Trophoblast cell (in vitro differentiated cells and primary cell): ENCODE data around the gene FNDC1.

Experiments used
- DNase-seq, 2 donors: peaks; one replicate each; pipeline ENCODE4 v3.0.0-alpha.2; 2016
- H2AFZ ChIP-seq: 2 replicates; pipeline ENCODE4 v1.6.1; 2013; ENCODE audit warnings: low read length, moderate library complexity, mild to moderate bottlenecking; ENCODE audit not compliant: insufficient read depth, poor library complexity
- H2AK5ac ChIP-seq: 2 replicates; pipeline ENCODE4 v1.6.1; 2013; ENCODE audit warnings: mild to moderate bottlenecking, low read length
- H2BK120ac ChIP-seq: 2 replicates; pipeline ENCODE4 v1.6.1; 2013; ENCODE audit warnings: low read length, mild to moderate bottlenecking, moderate library complexity; ENCODE audit not compliant: insufficient read depth, poor library complexity
- H2BK12ac ChIP-seq: 2 replicates; pipeline ENCODE4 v1.6.1; 2013; ENCODE audit warnings: mild to moderate bottlenecking, low read length, moderate library complexity
- H2BK5ac ChIP-seq: 2 replicates; pipeline ENCODE4 v1.6.1; 2013; ENCODE audit warnings: low read length, low read depth, moderate library complexity, mild to moderate bottlenecking; ENCODE audit not compliant: poor library complexity
- H3K14ac ChIP-seq: 2 replicates; pipeline ENCODE4 v1.6.1; 2013; ENCODE audit warnings: mild to moderate bottlenecking, low read length
- H3K18ac ChIP-seq: 2 replicates; pipeline ENCODE4 v1.6.1; 2013; ENCODE audit warnings: mild to moderate bottlenecking, low read length
- H3K23ac ChIP-seq: 2 replicates; pipeline ENCODE4 v1.6.1; 2013; ENCODE audit warnings: low read length
- H3K27ac ChIP-seq: 2 replicates; pipeline ENCODE4 v1.5.1; 2013; ENCODE audit warnings: low read depth, mild to moderate bottlenecking, inconsistent platforms, low read length, moderate library complexity
- H3K27me3 ChIP-seq: 2 replicates; pipeline ENCODE4 v1.6.1; 2013; ENCODE audit warnings: inconsistent platforms, mild to moderate bottlenecking, low read length, moderate library complexity; ENCODE audit not compliant: insufficient read depth
- H3K36me3 ChIP-seq, 2 experiments: 1 replicate in 1 of 2; 2 replicates in 1 of 2; pipeline ENCODE4 v1.6.1; 2013; ENCODE audit warnings: low read length in 2 of 2, mild to moderate bottlenecking in 2 of 2, moderate library complexity in 1 of 2; ENCODE audit not compliant: insufficient read depth in 2 of 2, control insufficient read depth in 1 of 2
- H3K4ac ChIP-seq: 2 replicates; pipeline ENCODE4 v1.6.1; 2013; ENCODE audit warnings: low read depth, mild to moderate bottlenecking, low read length, moderate library complexity
- H3K4me1 ChIP-seq, 2 experiments: 1 replicate in 1 of 2; 2 replicates in 1 of 2; pipeline ENCODE4 v1.6.1; 2013; ENCODE audit warnings: low read length in 2 of 2, mild to moderate bottlenecking in 2 of 2, moderate library complexity in 1 of 2; ENCODE audit not compliant: insufficient read depth in 2 of 2, control insufficient read depth in 1 of 2
- H3K4me2 ChIP-seq: 2 replicates; pipeline ENCODE4 v1.6.1; 2013; ENCODE audit warnings: inconsistent platforms, mild to moderate bottlenecking, low read length, moderate library complexity
- H3K4me3 ChIP-seq: 2 replicates; pipeline ENCODE4 v1.5.1; 2013; ENCODE audit warnings: mild to moderate bottlenecking, low read depth, low read length, inconsistent platforms
- H3K79me1 ChIP-seq: one replicate; pipeline ENCODE4 v1.6.1; 2013; ENCODE audit warnings: low read length
- H3K79me2 ChIP-seq: 2 replicates; pipeline ENCODE4 v1.6.1; 2013; ENCODE audit warnings: low read length, mild to moderate bottlenecking; ENCODE audit not compliant: control insufficient read depth, insufficient read depth, poor library complexity
- H3K9ac ChIP-seq: 2 replicates; pipeline ENCODE4 v1.6.1; 2013; ENCODE audit warnings: mild to moderate bottlenecking, low read length
- H3K9me3 ChIP-seq: 2 replicates; pipeline ENCODE4 v1.6.1; 2013; ENCODE audit warnings: low read depth, mild to moderate bottlenecking, control low read depth, inconsistent platforms, low read length; ENCODE audit not compliant: insufficient read depth
- H4K12ac ChIP-seq: 2 replicates; pipeline ENCODE4 v1.6.1; 2013; ENCODE audit warnings: low read depth, mild to moderate bottlenecking, low read length, moderate library complexity
- H4K8ac ChIP-seq: 2 replicates; pipeline ENCODE4 v1.6.1; 2013; ENCODE audit warnings: low read depth, mild to moderate bottlenecking, low read length, moderate library complexity
- H4K91ac ChIP-seq: one replicate; pipeline ENCODE4 v1.6.1; 2013; ENCODE audit warnings: low read depth, mild to moderate bottlenecking, low read length, moderate library complexity
- WGBS: extraction: QIAGEN DNeasy Blood & Tissue Kit; methylation state at CpG from one replicate; pipeline ENCODE4 v1.1.7; 2013; ENCODE audit warnings: missing lambda C conversion rate; ENCODE audit not compliant: insufficient read length, insufficient coverage; ENCODE audit errors: extremely low coverage; 5-methylcytosine and 5-hydroxymethylcytosine counted together

FNDC1 gene

DNA sequence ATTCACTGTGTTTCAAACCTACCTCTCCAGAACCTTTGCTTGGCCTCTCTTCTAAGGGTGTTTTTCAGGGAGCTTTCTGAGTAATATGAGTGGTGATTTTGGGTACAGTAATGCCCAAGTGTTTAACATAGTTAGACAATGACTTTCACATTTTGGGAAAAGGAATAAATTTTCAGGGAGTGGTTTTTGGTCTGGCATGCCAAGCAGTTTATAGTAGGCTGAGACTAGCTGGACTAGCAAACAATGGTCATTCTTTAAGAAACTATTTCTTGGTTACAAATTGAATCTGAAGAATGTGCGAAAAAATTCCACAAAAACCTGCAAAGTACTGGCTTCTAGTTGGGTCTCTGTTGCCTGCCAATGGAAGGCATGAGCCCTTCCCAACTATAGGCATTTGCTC is 15.4 kb downstream of the FNDC1 start:
- H2BK12ac ChIP-seq: no peak overlapping the region
- no peak overlapping the region for H4K8ac ChIP-seq
- no peaks in the 10 kb centered on the region for H3K79me1 ChIP-seq
- peak in 1 of 2 donors; percentile 73 for DNase-seq
- no peak overlapping the region for H2AK5ac ChIP-seq
- H3K9ac ChIP-seq: no peak overlapping the region
- H3K4ac ChIP-seq: no peak overlapping the region
- no peak overlapping the region for H2AFZ ChIP-seq
- H2BK120ac ChIP-seq: no peak overlapping the region
- no peaks in the 10 kb centered on the region for H3K27me3 ChIP-seq
- no peak overlapping the region for H3K27ac ChIP-seq
- H3K79me2 ChIP-seq: no peaks in the 10 kb centered on the region
- H3K4me3 ChIP-seq: no peak overlapping the region
- H3K9me3 ChIP-seq: peaks cover 1% of the 10 kb centered on the region
- H3K14ac ChIP-seq: no peak overlapping the region
- no peak overlapping the region for H4K12ac ChIP-seq
- H3K23ac ChIP-seq: no peak overlapping the region
- no peak overlapping the region for H4K91ac ChIP-seq
- no peak overlapping the region for H2BK5ac ChIP-seq
- WGBS: no CpG with 5 or more reads among the region's 1 CpG
- H3K36me3 ChIP-seq: no peaks in the 10 kb centered on the region
- no peak overlapping the region for H3K4me2 ChIP-seq
- no peak overlapping the region for H3K18ac ChIP-seq
- H3K4me1 ChIP-seq: no peaks in the 10 kb centered on the region

DNA sequence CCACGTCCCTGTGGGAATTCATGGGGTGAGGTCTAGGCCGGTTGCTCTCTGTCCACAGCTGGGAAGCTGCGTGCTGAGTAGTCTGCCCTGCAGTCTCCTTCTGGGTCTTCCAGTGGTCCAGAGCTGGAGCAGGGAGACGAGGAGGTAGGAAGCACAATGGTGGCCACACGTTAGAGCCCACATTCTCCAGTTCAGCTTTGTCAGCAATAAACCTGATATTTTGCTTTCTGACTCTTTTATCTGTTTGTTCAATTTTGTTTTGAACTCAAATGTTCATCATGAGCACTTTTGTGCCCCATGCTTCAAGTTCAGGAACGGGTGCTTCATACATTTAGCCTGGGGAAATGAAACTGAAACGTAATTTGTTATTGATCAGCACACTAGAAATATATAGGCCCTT is 21.3 kb downstream of the FNDC1 start:
- Histone ChIP-seq H3K27ac (no peak overlapping the region), H4K91ac (no peak overlapping the region), H4K12ac (no peak overlapping the region), H3K4me3 (no peak overlapping the region), H3K79me2 (no peaks in the 10 kb centered on the region), H3K4me2 (no peak overlapping the region), H2AFZ (no peak overlapping the region), H3K9ac (no peak overlapping the region), H4K8ac (no peak overlapping the region), H2BK5ac (no peak overlapping the region), H2BK120ac (no peak overlapping the region), H3K18ac (no peak overlapping the region), H3K27me3 (no peaks in the 10 kb centered on the region), H3K79me1 (no peaks in the 10 kb centered on the region), H3K4ac (no peak overlapping the region), H2AK5ac (no peak overlapping the region), H3K9me3 (no peaks in the 10 kb centered on the region), H3K23ac (no peak overlapping the region), H3K36me3 (no peaks in the 10 kb centered on the region), H3K4me1 (no peaks in the 10 kb centered on the region), H3K14ac (no peak overlapping the region), H2BK12ac (no peak overlapping the region)
- no CpG with 5 or more reads among the region's 7 CpGs for WGBS
- no peak for DNase-seq

DNA sequence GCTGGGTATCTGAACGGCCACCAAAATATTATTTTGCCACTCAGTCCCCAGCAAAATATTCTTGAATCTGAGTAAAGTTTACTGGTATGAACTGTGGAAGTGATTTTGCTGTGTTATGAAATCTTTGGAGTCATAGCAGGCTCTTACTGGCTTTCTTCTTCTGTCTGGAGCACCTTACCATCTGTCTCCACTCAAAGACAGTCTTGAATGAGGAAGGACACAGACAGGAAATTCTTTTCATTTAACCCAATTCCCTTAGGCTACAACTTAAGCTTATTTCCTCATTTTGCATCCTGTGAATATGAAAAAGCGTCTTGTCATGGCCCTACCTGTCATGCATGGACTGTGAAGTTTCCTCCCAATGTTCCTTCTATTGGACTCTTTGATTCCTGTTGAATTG is 24.7 kb downstream of the FNDC1 start:
- Histone ChIP-seq H3K9ac (no peak overlapping the region), H3K4me1 (no peaks in the 10 kb centered on the region), H2AK5ac (no peak overlapping the region), H2BK5ac (no peak overlapping the region), H3K27me3 (no peaks in the 10 kb centered on the region), H4K91ac (no peak overlapping the region), H3K14ac (no peak overlapping the region), H3K36me3 (no peaks in the 10 kb centered on the region), H3K4me3 (no peak overlapping the region), H3K79me1 (no peaks in the 10 kb centered on the region), H3K4ac (no peak overlapping the region), H2BK120ac (no peak overlapping the region), H2AFZ (no peak overlapping the region), H4K12ac (no peak overlapping the region), H4K8ac (no peak overlapping the region), H3K4me2 (no peak overlapping the region), H3K9me3 (no peaks in the 10 kb centered on the region), H3K79me2 (no peaks in the 10 kb centered on the region), H2BK12ac (no peak overlapping the region), H3K27ac (no peak overlapping the region), H3K18ac (no peak overlapping the region), H3K23ac (no peak overlapping the region)
- peak in 1 of 2 donors; percentile 42 for DNase-seq
- WGBS: no CpG with 5 or more reads among the region's 2 CpGs

DNA sequence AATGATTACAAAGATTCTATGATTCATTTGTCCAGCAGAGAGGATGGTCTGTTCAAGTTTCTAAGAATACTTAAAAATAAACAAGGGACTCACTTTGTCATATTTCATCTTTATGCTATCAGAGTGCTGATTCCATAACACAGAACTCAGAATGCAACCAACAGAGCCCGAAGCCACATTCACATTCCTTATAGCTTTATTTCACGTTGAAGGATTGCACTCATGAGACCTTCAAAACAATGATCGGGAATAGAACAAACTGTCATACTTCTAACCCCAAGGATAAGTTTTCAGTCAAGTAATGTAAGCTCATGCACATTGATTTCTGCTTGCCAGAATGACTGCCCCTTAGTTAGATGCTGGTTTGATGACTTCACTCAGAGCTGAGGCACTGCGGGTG is 25.2 kb downstream of the FNDC1 start:
- Histone ChIP-seq H3K4me3 (no peak overlapping the region), H4K12ac (no peak overlapping the region), H2AK5ac (no peak overlapping the region), H3K79me2 (no peaks in the 10 kb centered on the region), H3K79me1 (no peaks in the 10 kb centered on the region), H2BK5ac (no peak overlapping the region), H3K27ac (no peak overlapping the region), H3K4ac (no peak overlapping the region), H3K23ac (no peak overlapping the region), H3K18ac (no peak overlapping the region), H3K4me2 (no peak overlapping the region), H3K9me3 (no peaks in the 10 kb centered on the region), H2BK12ac (no peak overlapping the region), H2BK120ac (no peak overlapping the region), H4K91ac (no peak overlapping the region), H3K4me1 (no peaks in the 10 kb centered on the region), H3K9ac (no peak overlapping the region), H3K36me3 (no peaks in the 10 kb centered on the region), H3K27me3 (no peaks in the 10 kb centered on the region), H4K8ac (no peak overlapping the region), H3K14ac (no peak overlapping the region), H2AFZ (no peak overlapping the region)
- no CpG with 5 or more reads among the region's 4 CpGs for WGBS
- peak in 1 of 2 donors; percentile 44 for DNase-seq
